ENCODE measurements around the gene CLIC4. TPM values are rescaled to one million over a fixed set of nuclear protein-coding genes. Genes with fewer than 3 reads are reported as not detected.
"Not testable (repeated sequence)": the region's sequence is repeated elsewhere in the genome, so short reads cannot be mapped to it uniquely, and the experiment has no call there.

CLIC4 gene
- total and polyA plus RNA-seq, 5 donors, result 110 to 248 (median 229) TPM

DNA sequence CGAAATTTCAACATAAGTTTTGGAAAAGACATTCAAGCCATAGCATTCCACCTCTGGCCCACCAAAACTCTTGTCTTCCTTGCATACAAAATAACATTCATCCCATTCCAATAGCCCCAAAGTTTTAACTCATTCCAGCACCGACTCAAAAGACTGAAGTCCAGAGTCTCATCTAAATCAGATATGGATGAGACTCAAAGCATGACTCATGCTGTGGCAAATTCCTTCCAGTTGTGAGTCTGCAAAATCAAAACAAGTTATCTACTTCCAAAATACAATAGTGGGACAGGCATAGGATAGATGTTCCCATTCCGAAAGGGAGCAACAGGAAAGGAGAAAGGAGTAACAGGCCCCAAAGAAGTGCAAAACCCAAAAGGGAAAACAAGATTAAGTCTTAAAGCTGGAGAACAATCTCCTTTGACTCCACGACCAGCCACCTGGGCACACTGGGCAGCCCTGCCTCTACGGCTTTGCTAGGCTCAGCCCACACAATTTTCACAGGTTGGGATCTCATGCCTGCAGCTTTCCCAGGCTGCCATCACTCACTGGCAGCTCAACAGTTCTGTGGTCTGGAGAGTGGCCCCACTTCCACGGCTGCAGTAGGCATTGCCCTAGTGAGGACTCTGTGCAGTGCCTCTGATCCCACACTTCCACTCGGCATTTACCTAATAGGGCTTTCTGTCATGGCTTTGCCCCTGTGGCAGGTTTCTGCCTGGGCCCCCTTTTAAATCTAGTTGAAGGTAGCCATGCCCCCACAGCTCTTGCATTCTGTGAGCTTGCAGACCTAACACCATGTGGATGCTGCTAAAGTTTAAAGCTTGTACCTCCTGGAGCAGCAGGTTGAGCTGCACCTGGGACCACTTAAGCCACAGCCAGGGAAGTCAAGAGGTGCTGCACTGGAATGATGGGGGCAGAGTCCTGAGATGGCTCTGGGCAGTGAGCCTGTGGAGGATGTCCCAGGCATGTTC lies 133.8 kb downstream of the CLIC4 start:
- Histone ChIP-seq H3K4me1 (ENCODE audit: control insufficient read depth, insufficient read depth, low read length) (no peaks in the 10 kb centered on the region), H3K4me3 (ENCODE audit: low read length) (no peak overlapping the region), H3K27ac (ENCODE audit: low read length) (no peak overlapping the region), H3K9me3 (ENCODE audit: control insufficient read depth, low read length) (no peaks in the 10 kb centered on the region), H3K27me3 (ENCODE audit: control insufficient read depth, insufficient read depth) (peaks cover 2% of the 10 kb centered on the region)
- intact Hi-C loops (cut with DNase I), result no loop called here
- ATAC-seq (no peak), DNase-seq (no peak)
- WGBS, result 75% methylated on average over 7 of the region's 7 CpGs

DNA sequence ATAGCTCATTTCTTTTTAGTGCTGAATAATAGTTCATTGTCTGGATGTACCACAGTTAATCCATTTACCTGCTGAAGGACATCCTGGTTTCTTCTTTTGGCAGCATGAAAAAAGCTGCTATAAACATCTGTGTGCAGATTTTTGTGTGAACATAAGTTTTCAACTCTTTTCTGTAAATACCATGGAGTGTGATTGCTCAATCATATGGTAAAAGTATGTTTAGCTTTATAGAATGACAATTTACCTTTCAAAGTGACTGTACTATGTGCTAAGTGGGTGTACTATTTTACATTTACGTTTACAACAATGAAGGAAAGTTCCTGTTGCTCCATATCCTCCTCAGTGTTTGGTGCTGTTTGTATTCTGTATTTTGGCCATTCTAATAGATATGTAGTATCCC lies 135.8 kb downstream of the CLIC4 start:
- Histone ChIP-seq H3K4me3 (ENCODE audit: low read length) (no peak overlapping the region), H3K9me3 (ENCODE audit: control insufficient read depth, low read length) (no peaks in the 10 kb centered on the region), H3K27ac (ENCODE audit: low read length) (no peak overlapping the region), H3K27me3 (ENCODE audit: control insufficient read depth, insufficient read depth) (peaks cover 2% of the 10 kb centered on the region), H3K4me1 (ENCODE audit: control insufficient read depth, insufficient read depth, low read length) (no peaks in the 10 kb centered on the region)
- ATAC-seq (no peak), DNase-seq (no peak)
- WGBS, result 19% methylated on average over 1 of the region's 1 CpG
- intact Hi-C loops (cut with DNase I), result no loop called here

DNA sequence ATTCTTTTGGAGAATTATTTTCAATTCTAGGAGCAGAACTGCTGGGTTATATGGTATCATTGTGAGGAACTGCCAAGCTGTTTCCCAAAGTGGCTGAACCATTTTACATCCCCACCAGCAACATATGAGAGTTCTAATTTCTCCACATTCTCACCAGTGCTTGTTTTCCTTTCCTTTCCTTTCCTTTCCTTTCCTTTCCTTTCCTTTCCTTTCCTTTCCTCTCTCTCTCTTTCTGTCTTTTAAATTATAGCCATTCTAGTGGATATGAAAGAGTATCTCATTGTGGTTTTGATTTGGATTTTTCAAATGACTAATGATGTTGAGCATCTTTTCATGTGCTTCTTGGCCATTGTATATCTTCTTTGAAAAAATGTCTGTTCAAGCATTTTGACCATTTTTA lies 139.5 kb downstream of the CLIC4 start:
- H3K27ac ChIP-seq (ENCODE audit: low read length), result no peak overlapping the region

DNA sequence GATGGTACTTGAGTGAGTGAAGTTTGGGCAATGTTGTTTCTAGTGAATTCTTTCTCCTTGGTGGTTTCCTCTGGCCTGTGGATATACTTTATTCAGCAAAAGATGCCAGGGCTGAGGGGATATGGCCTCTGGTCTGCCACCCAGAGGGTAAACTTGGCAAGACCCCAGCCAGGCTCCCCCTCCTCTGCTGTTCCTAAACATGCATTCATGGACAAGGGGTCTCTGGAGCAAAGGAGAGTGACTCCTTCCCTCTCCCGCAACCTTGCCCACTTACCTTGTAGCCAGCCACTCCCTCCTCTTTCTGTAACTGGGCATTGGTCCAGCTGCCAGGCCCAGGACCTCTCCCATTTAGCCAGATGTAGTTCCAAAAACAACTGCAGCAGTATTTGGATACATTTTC lies 141.0 kb downstream of the CLIC4 start:
- ATAC-seq (no peak), DNase-seq (no peak)
- no peak overlapping the region for H3K27ac ChIP-seq (ENCODE audit: low read length)
- intact Hi-C loops (cut with DNase I), result no loop called here
- WGBS, result 90% methylated on average over 1 of the region's 1 CpG
- H3K4me1 ChIP-seq (ENCODE audit: control insufficient read depth, insufficient read depth, low read length), result no peaks in the 10 kb centered on the region
- H3K9me3 ChIP-seq (ENCODE audit: control insufficient read depth, low read length), result no peaks in the 10 kb centered on the region
- H3K27me3 ChIP-seq (ENCODE audit: control insufficient read depth, insufficient read depth), result no peaks in the 10 kb centered on the region
- no peak overlapping the region for H3K4me3 ChIP-seq (ENCODE audit: low read length)

More for the DNA sequence above, 139.5 kb downstream of the CLIC4 start:
- Histone ChIP-seq H3K4me3 (ENCODE audit: low read length) (no peak overlapping the region), H3K9me3 (ENCODE audit: control insufficient read depth, low read length) (no peaks in the 10 kb centered on the region), H3K4me1 (ENCODE audit: control insufficient read depth, insufficient read depth, low read length) (no peaks in the 10 kb centered on the region), H3K27me3 (ENCODE audit: control insufficient read depth, insufficient read depth) (no peaks in the 10 kb centered on the region)
- intact Hi-C loops (cut with DNase I), result no loop called here
- DNase-seq (no peak), ATAC-seq (no peak)

DNA sequence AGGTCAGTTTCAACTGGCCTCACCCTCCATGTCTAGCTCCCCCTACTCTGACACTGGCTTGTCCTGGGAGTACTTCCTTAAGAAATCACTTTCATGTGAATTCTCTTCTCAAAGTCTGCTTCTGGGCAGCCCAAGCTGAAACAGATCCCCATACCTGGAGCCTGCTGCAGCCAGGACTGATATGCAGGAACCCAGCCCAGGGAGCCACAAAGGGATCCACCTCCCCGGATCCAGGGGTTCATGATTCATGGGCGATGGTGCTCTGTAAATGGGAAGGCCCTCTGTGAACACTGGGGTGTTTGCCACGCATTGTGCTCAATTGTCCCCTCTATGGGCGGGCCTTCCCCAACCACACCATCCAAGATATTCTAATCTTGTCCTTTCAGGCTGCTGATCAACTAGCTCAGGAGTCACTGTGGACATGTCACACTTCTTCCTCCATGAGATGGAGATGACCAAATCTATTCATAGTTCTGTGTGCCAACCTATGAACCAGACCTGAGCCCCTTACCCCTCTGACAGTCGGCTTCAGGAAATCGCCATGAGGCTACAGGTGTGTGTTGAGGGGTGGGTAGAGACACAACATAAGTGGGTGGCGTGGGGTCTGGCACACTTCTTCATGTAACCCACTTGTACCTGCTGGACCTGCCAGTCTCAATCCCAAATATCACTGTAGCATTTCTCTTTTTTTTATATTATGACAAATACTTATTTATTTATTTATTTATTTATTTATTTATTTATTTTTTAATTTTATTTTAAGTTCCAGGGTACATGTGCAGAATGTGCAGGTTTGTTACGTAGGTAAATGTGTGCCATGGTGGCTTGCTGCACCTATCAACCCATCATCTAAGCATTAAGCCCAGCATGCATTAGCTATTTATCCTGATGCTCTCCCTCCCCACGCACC lies 143.1 kb downstream of the CLIC4 start:
- ATAC-seq (no peak), DNase-seq (no peak)
- H3K4me1 ChIP-seq (ENCODE audit: control insufficient read depth, insufficient read depth, low read length), result no peaks in the 10 kb centered on the region
- WGBS, result 89% methylated on average over 9 of the region's 9 CpGs
- no peak overlapping the region for H3K27ac ChIP-seq (ENCODE audit: low read length)
- no peaks in the 10 kb centered on the region for H3K9me3 ChIP-seq (ENCODE audit: control insufficient read depth, low read length)
- H3K4me3 ChIP-seq (ENCODE audit: low read length), result no peak overlapping the region
- no peaks in the 10 kb centered on the region for H3K27me3 ChIP-seq (ENCODE audit: control insufficient read depth, insufficient read depth)
- intact Hi-C loops (cut with DNase I), result no loop called here

DNA sequence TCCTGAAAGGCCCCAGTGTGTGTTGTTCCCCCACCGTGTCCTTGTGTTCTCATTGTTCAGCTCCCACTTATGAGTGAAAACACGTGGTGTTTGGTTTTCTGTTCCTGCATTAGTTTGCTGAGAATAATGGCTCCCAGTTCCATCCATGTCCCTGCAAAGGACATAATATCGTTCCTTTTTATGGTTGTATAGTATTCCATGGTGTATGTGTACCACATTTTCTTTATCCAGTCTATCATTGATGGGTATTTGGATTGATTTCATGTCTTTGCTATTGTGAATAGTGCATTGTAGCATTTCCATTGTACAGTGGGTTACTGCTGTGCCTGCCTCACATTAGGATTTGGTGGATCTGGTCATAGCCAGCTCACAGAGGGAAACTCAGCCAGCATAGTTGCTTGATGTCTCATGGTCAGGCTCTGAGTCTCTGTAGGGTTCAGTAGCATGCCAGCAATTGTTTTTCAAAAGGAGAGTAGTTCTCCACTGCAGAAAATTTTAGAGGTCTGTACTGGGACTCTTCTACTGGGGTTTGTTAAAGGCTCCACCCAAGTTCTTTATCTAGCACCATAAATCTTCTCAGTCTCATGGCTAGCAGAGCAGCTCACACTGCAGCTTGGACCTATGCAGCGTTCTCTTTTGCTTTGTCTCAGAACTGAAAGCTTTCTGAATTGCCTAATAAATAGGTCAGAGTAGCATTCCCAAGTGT lies 143.9 kb downstream of the CLIC4 start:
- Histone ChIP-seq H3K9me3 (ENCODE audit: control insufficient read depth, low read length) (no peaks in the 10 kb centered on the region), H3K4me1 (ENCODE audit: control insufficient read depth, insufficient read depth, low read length) (no peaks in the 10 kb centered on the region), H3K4me3 (ENCODE audit: low read length) (no peak overlapping the region), H3K27me3 (ENCODE audit: control insufficient read depth, insufficient read depth) (no peaks in the 10 kb centered on the region), H3K27ac (ENCODE audit: low read length) (no peak overlapping the region)
- ATAC-seq, result no peak
- 81% methylated on average over 4 of the region's 4 CpGs for WGBS
- intact Hi-C loops (cut with DNase I), result no loop called here
- no peak for DNase-seq

DNA sequence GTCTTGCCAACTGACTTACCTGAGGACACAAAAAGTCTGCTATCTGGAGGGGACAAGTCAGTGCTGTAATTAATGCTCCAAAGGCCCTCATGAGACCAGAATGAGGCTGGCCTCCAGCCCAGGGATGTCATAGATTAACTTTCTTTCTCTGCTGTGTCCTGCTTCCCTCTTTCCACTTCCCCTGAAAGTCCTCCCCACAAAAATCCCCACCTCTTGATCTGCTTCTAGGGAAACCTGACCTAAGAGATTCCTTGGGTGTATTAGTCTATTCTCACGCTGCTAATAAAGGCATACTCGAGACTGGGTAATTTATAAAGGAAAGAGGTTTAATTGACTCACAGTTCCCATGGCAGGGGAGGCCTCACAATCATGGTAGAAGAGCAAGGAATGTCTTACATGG lies 145.6 kb downstream of the CLIC4 start:
- intact Hi-C loops (cut with DNase I), result no loop called here
- DNase-seq, result no peak
- Histone ChIP-seq H3K27me3 (ENCODE audit: control insufficient read depth, insufficient read depth) (no peaks in the 10 kb centered on the region), H3K4me1 (ENCODE audit: control insufficient read depth, insufficient read depth, low read length) (no peaks in the 10 kb centered on the region), H3K4me3 (ENCODE audit: low read length) (no peak overlapping the region), H3K27ac (ENCODE audit: low read length) (no peak overlapping the region), H3K9me3 (ENCODE audit: control insufficient read depth, low read length) (no peaks in the 10 kb centered on the region)
- WGBS, result 86% methylated on average over 2 of the region's 2 CpGs
- no peak for ATAC-seq

DNA sequence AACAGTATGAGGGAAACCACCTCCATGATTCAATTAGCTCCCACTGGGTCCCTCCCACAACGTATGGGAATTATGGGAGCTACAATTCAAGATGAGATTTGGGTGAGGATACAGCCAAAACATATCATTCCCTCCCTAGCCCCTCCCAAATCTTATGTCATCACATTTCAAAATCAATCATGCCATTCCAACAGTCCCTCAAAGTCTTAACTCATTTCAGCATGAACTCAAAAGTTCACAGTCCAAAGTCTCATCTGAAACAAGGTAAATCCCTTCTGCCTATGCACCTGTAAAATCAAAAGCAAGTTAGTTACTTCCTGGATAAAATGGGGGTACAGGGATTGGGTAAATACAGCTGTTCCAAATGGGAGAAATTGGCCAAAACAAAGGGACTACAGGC lies 146.1 kb downstream of the CLIC4 start:
- intact Hi-C loops (cut with DNase I); H3K4me1 ChIP-seq (ENCODE audit: control insufficient read depth, insufficient read depth, low read length); H3K27me3 ChIP-seq (ENCODE audit: control insufficient read depth, insufficient read depth); H3K9me3 ChIP-seq (ENCODE audit: control insufficient read depth, low read length); H3K27ac ChIP-seq (ENCODE audit: low read length); H3K4me3 ChIP-seq (ENCODE audit: low read length); ATAC-seq; DNase-seq: not testable (repeated sequence)
- WGBS, result 53% methylated on average over 1 of the region's 1 CpG

DNA sequence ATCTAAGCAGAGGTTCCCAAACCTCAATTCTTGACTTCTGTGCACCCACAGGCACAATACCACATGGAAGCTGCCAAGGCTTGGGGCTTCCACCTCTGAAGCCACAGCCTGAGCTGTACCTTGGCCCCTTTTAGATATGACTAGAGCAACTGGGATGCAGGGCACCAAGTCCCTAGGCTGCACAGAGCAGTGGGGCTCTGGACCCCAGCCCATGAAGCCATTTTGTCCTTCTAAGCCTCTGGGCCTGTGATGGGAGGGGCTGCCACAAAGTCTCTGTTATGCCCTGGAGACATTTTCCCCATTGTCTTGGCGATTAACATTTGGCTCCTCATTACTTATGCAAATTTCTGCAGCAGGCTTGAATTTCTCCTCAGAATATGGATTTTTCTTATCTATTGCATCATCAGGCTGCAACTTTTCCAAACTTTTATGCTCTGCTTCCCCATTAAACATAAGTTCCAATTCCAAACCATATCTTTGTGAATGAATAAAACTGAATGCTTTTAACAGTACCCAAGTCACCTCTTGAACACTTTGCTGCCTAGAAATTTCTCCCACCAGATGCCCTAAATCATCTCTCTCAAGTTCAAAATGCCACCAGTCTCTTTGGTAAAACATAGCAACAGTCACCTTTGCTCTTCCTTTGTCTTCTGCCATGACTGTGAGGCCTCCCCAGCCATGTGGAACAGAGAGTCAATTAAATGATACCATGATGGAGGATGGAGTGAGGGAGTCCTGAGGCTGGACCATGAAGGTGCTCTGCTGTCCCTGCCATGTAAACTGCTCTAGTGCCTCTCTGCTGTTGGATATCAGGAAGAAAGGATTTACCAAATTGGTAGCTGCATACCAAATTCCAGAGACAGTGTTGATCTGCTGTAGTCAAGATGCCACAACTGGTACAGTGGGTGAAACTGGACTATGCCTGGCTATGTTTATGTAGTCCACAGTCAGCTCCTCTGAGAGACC lies 147.2 kb downstream of the CLIC4 start:
- Histone ChIP-seq H3K27ac (ENCODE audit: low read length) (no peak overlapping the region), H3K9me3 (ENCODE audit: control insufficient read depth, low read length) (no peaks in the 10 kb centered on the region), H3K4me1 (ENCODE audit: control insufficient read depth, insufficient read depth, low read length) (no peaks in the 10 kb centered on the region), H3K27me3 (ENCODE audit: control insufficient read depth, insufficient read depth) (no peaks in the 10 kb centered on the region), H3K4me3 (ENCODE audit: low read length) (no peak overlapping the region)
- WGBS, result 82% methylated on average over 1 of the region's 1 CpG
- intact Hi-C loops (cut with DNase I), result no loop called here
- ATAC-seq, result no peak
- no peak for DNase-seq

DNA sequence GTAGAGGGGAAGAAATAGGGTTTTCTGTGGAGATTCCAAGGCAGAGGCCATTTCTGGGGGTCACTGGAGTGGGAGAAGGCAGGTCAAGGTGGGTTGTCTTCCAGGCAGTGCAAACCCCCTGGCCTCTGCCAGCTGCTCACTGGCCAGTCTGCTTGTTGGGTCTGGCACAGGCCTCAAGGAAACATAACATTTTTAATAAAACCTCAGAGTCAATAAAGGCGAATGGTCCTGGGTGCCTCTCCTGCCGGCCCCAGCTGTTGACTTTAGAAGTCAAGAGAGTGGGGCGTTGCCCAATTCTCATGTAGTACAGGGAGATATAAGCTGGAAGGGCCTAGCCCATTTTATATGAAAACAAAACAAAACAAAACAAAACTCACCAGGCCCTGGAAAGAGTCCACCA lies 148.2 kb downstream of the CLIC4 start:
- DNase-seq (no peak), ATAC-seq (no peak)
- Histone ChIP-seq H3K4me3 (ENCODE audit: low read length) (no peak overlapping the region), H3K27ac (ENCODE audit: low read length) (no peak overlapping the region), H3K27me3 (ENCODE audit: control insufficient read depth, insufficient read depth) (no peaks in the 10 kb centered on the region), H3K9me3 (ENCODE audit: control insufficient read depth, low read length) (no peaks in the 10 kb centered on the region), H3K4me1 (ENCODE audit: control insufficient read depth, insufficient read depth, low read length) (no peaks in the 10 kb centered on the region)
- 86% methylated on average over 3 of the region's 3 CpGs for WGBS
- intact Hi-C loops (cut with DNase I), result no loop called here

All from right cardiac atrium (tissue), 5 donors.